Activated naive CD8-positive, alpha-beta T cell treated with anti-CD3 and anti-CD28 coated beads, Interleukin-2, amount 10 ng/mL, durations not matched to agents 7 days and 5 days (primary cell): ENCODE data around the gene MED28. TPM values are rescaled to one million over a fixed set of nuclear protein-coding genes. Genes with fewer than 3 reads are reported as not detected.
A peak's percentile ranks its signal among the peaks of the same experiment; 100 is the strongest.

Experiments
- ATAC-seq: fragments of 150-1000 bp; cut with Tn5 transposase; one replicate; pipeline ENCODE4 v1.10.0; 2021; ENCODE audit warnings: low read depth, moderate library complexity
- POLR2A ChIA-PET: fragments of 350-600 bp; sonication (Branson Sonifier 250); formaldehyde crosslinking; loops from one replicate; lab custom pipeline; 2021; ENCODE audit warnings: antibody characterized with exemption; lab: Charles Lee
- DNase-seq: peaks from one replicate; pipeline ENCODE4 v3.0.0; 2021
- H3K27ac Mint-ChIP-seq: one replicate; pipeline ENCODE4 v1.8.0; 2022; ENCODE audit warnings: mild to moderate bottlenecking, mixed read lengths
- H3K27me3 Mint-ChIP-seq: one replicate; pipeline ENCODE4 v1.8.0; 2022; ENCODE audit warnings: mild to moderate bottlenecking, moderate library complexity, mixed read lengths
- H3K36me3 Mint-ChIP-seq: one replicate; pipeline ENCODE4 v1.8.0; 2021; ENCODE audit warnings: mild to moderate bottlenecking, mixed read lengths
- H3K4me1 Mint-ChIP-seq: one replicate; pipeline ENCODE4 v1.8.0; 2021; ENCODE audit warnings: mixed read lengths
- H3K4me3 Mint-ChIP-seq: one replicate; pipeline ENCODE4 v1.8.0; 2022; ENCODE audit warnings: mild to moderate bottlenecking, moderate library complexity, mixed read lengths
- H3K9me3 Mint-ChIP-seq: one replicate; pipeline ENCODE4 v1.8.0; 2021; ENCODE audit warnings: mixed read lengths
- total RNA-seq, 2 experiments: library from RNA; stranded (reverse); gene quantifications; one replicate each; pipeline ENCODE4 v1.2.3, GENCODE V29; 2021

Gene MED28
- total RNA-seq, 2 experiments from 2014 or later: 62.2 to 65.8 TPM

DNA sequence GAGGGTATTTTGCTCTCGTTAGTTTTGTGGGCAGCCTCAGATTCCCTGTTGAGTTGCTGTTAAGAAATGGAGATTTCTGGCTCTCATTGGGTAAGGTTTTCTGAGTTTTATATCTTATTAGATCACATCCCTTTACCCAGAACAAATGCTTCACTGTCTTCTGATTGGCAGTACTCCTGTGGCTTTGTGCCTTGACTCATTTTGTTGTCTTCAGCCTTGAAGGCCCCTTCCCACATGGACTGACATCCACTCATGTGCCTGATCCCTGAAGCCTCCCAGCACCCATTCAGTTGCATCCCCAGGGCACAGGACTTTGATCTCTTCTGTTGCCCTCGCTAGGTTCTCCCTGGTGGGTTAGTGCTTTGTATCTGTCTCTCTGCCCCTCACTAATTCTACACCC lies 10.4 kb downstream of the MED28 start:
- Mint-ChIP-seq H3K36me3 (peaks cover 50% of the 10 kb centered on the region), H3K9me3 (no peaks in the 10 kb centered on the region), H3K4me3 (no peak overlapping the region), H3K27ac (no peak overlapping the region), H3K27me3 (no peaks in the 10 kb centered on the region), H3K4me1 (peaks cover 4% of the 10 kb centered on the region)
- no peak for ATAC-seq
- DNase-seq: no peak
- POLR2A ChIA-PET: no interaction called here

DNA sequence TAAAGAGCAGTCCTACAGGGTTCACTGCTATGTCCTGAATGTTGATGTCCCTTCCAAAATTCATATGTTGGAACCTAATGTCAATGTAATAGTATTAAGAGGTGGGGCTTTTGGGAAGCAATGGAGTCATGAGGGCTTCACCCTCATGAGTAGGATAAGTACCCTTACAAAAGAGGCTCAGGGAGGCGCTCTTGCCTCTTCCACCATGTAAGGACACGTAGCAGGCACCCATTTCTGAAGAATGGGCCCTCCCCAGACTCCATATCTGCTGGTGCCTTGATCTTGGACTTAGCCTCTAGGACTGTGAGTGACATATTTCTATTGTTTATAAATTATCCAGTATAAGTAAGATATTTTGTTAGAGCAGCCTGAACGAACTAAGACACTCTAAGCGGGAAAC lies 15.8 kb downstream of the MED28 start:
- Mint-ChIP-seq H3K9me3 (no peaks in the 10 kb centered on the region), H3K4me1 (peaks cover 6% of the 10 kb centered on the region), H3K4me3 (no peak overlapping the region), H3K27me3 (no peaks in the 10 kb centered on the region), H3K27ac (no peak overlapping the region), H3K36me3 (peaks cover 33% of the 10 kb centered on the region)
- DNase-seq (no peak), ATAC-seq (no peak)
- POLR2A ChIA-PET: no interaction called here

DNA sequence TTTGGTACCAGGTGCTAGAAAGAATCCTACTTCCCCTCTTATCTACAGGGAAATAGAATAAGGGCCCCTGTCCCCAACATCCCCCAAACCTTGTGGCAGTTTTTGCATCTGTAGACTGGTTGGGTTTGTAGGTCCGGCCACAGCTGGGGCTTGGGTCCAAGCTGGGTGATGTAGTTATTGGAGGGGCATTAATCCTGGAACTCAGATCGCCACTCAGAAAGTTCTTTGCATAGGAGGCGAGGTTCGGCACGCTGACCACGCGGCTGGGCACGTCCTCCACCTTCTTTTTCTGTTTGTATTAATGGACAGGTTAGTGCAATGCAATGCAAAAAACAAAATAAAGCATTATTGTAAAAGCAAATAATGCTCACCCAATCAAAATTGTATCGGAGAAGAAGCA lies 19.2 kb downstream of the MED28 start:
- H3K27me3 Mint-ChIP-seq: no peaks in the 10 kb centered on the region
- H3K9me3 Mint-ChIP-seq: no peaks in the 10 kb centered on the region
- POLR2A ChIA-PET: no interaction called here
- peaks cover 4% of the 10 kb centered on the region for H3K4me1 Mint-ChIP-seq
- no peak overlapping the region for H3K27ac Mint-ChIP-seq
- ATAC-seq (no peak), DNase-seq (no peak)
- no peak overlapping the region for H3K4me3 Mint-ChIP-seq
- H3K36me3 Mint-ChIP-seq: peaks cover 14% of the 10 kb centered on the region

DNA sequence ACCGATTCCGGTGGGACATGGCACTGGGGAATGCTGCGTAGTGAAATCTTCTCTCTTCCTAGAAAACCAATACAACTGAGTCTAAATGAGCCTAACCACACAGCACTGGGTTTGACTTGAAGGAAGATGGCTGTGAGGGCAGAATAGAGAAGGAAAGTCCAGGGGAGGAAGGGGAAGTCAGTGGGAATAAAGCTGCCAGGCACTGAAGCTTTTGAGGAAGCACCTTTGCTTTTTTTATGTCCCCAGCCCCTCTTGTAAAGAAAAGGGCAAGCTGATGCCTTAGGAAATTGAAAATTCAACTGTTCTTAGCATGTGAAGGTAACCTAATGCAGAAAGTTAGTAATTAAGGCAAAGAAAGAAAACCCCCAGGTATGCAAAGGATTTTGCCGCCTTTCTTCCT lies 20.6 kb downstream of the MED28 start:
- DNase-seq (no peak), ATAC-seq (no peak)
- no peak overlapping the region for H3K27ac Mint-ChIP-seq
- POLR2A ChIA-PET: no interaction called here
- no peaks in the 10 kb centered on the region for H3K9me3 Mint-ChIP-seq
- peaks cover 4% of the 10 kb centered on the region for H3K4me1 Mint-ChIP-seq
- H3K36me3 Mint-ChIP-seq: peaks cover 8% of the 10 kb centered on the region
- H3K4me3 Mint-ChIP-seq: no peak overlapping the region
- H3K27me3 Mint-ChIP-seq: no peaks in the 10 kb centered on the region

DNA sequence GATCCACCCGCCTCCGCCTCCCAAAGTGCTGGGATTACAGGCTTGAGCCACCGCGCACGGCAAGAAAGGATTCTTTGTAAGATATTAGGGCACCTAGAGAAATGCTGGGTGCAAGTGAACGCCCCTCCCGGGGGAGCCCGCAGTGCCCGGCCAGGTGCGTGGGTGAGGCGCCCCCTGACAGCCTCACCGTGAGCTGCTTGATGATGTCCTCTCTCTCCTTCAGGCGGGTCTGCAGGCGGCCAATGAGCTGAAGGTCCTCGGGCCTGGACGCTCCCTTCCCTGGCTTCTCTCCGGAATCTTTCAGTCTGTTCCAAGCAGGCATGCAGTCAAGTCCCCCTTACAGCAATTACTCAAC lies 21.9 kb downstream of the MED28 start:
- no peaks in the 10 kb centered on the region for H3K27me3 Mint-ChIP-seq
- ATAC-seq: no peak
- H3K9me3 Mint-ChIP-seq: no peaks in the 10 kb centered on the region
- no peaks in the 10 kb centered on the region for H3K4me1 Mint-ChIP-seq
- no peak overlapping the region for H3K4me3 Mint-ChIP-seq
- H3K36me3 Mint-ChIP-seq: peaks cover 6% of the 10 kb centered on the region
- POLR2A ChIA-PET: interaction anchor here (0.6 to 0.8 kb wide), 3 partner anchors 22 to 87 kb away, joined by 3 to 6 read pairs (median 3); partner anchors contain the start of gene MED28
- no peak overlapping the region for H3K27ac Mint-ChIP-seq
- no peak for DNase-seq

DNA sequence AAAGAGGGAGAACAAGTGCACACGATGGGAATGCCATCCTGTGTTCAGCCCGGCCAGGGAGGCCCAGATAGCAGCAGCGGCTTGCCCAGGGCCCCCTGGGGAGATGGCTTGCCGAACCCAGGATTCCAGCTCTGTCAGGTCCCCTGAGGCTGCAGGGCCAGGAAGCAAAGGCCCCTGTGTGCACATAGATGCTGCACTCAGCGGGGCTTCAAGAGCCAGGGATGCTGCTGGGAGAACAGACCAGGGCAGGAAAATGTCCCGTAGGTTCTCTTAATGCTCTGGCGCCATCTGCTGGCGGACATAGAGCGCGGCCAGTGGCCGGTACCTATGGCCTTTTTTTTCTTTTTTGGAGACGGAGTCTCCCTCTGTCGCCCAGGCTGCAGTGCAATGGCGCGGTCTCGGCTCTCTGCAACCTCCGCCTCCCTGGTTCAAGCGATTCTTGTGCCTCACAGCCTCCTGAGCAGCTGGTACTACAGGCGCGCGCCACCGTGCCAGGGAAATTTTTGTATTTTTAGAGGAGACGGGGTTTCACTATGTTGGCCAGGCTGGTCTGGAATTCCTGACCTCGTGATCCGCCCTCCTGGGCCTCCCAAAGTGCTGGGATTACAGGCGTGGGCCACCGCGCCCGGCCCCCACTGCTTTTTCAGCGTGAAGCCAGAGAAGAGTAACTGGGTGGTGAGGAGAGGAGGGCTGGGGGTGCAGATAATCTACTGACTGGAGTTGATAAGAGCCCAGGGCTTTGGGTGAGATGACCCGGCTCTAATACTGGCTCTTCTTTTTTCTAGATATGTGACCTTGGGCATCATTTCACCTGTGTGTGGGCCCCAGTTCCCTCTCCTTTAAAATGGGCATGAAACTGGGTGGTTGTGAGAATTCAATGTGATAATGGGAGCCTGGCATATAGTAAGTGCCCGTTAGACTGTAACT lies 22.5 kb downstream of the MED28 start:
- Mint-ChIP-seq H3K4me1 (no peaks in the 10 kb centered on the region), H3K27ac (no peak overlapping the region), H3K9me3 (no peaks in the 10 kb centered on the region), H3K36me3 (peaks cover 6% of the 10 kb centered on the region), H3K4me3 (no peak overlapping the region), H3K27me3 (no peaks in the 10 kb centered on the region)
- peak; percentile 80 for ATAC-seq
- POLR2A ChIA-PET: interaction anchor here (0.6 to 0.8 kb wide), 3 partner anchors 22 to 88 kb away, joined by 3 to 6 read pairs (median 3); partner anchors contain the start of gene MED28
- DNase-seq: peak; percentile 81

DNA sequence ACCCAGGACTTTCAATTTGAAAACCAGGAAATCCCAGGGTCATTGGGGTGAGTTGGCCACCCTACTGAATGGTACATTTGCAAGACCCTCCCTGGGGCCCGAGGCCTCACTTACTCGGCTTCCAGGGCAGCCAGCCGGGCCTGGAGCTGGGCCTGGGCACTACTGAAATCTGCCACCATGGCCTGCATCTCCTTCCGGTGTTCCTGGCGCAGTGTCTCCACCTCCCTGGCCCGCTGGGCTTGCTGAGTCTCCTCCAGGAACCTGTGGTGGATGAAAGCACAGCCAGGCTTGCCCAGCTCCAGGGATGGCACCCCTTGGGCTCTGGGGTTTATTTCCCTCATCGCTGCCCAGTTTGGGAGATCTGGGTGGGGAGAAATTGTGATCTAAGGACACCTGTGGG lies 24.7 kb downstream of the MED28 start:
- POLR2A ChIA-PET: no interaction called here
- Mint-ChIP-seq H3K4me3 (no peak overlapping the region), H3K27ac (no peak overlapping the region), H3K36me3 (peaks cover 10% of the 10 kb centered on the region), H3K27me3 (no peaks in the 10 kb centered on the region), H3K4me1 (no peaks in the 10 kb centered on the region), H3K9me3 (no peaks in the 10 kb centered on the region)
- DNase-seq: no peak
- ATAC-seq: no peak

DNA sequence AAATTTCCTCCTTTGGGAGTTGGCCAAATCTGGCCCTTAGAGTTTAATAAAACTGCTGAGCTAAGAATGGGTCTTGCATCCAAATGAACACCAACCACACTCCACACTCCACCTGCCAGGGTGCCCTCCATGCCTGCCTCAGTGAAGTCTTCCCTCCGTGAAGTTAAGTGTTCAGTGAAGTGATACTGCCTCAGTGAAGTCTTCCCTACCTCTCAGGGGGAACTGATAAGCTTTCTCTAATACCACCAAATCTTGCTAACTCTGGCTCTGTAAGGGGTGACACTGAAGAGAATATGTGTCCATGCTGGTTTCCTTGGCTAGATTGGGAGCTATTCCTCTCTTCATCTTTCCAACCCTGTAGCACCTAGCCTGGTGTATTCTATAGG lies 27.9 kb downstream of the MED28 start:
- peaks cover 7% of the 10 kb centered on the region for H3K36me3 Mint-ChIP-seq
- DNase-seq (no peak), ATAC-seq (no peak)
- no peaks in the 10 kb centered on the region for H3K27me3 Mint-ChIP-seq
- no peak overlapping the region for H3K27ac Mint-ChIP-seq
- no peaks in the 10 kb centered on the region for H3K4me1 Mint-ChIP-seq
- no peaks in the 10 kb centered on the region for H3K9me3 Mint-ChIP-seq
- POLR2A ChIA-PET: no interaction called here
- no peak overlapping the region for H3K4me3 Mint-ChIP-seq

DNA sequence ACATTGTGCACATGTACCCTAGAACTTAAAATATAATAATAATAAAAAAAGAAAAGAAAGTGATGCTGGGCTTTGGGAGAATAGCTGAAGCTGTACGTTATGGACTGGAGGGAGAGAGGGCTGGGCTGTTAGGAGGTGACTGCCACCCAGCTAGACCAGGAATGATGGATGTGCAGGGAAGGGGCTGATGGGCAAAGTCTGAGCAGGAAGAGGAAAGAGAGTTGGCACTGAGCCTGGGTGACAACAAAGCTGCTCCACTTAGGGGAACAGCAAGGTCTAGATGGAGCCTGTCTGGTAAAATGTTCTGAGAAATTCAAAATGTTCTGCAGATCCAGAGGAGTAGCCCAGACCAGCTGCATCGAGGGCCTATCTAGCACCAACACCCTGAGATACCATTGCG lies 32.3 kb downstream of the MED28 start:
- no peaks in the 10 kb centered on the region for H3K9me3 Mint-ChIP-seq
- no peak overlapping the region for H3K4me3 Mint-ChIP-seq
- H3K36me3 Mint-ChIP-seq: peaks cover 7% of the 10 kb centered on the region
- POLR2A ChIA-PET: no interaction called here
- no peak overlapping the region for H3K27ac Mint-ChIP-seq
- H3K27me3 Mint-ChIP-seq: peaks cover 8% of the 10 kb centered on the region
- H3K4me1 Mint-ChIP-seq: peaks cover 10% of the 10 kb centered on the region
- ATAC-seq: no peak
- no peak for DNase-seq

DNA sequence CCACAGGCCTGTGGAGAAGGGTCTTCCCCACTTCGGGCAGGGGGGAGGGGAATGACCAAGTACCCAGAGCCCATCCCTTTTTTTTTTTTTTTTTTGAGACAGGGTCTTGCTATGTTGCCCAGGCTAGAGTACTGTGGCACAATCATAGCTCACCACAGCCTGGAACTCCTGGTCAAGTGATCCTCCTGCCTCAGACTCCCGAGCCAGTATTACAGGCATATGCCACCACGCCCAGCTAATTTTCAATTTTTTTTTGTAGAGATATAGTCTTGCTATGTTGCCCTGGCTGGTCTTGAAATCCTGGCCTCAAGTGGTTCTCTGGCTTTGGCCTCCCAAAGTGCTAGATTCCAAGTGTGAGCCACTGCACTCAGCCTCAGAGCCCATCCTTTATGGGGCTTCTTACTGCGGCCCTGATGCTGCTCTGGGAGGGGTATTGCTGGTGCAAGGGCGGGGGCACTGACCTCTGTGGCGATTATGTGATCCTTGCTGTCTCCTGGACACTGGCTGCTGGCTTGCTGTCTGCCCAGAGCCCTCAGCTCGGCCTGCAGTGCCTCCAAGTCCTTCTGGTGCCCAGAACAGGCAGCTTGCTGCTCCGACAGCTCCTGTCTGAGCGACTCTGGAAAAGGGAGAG lies 32.9 kb downstream of the MED28 start:
- Mint-ChIP-seq H3K4me1 (peaks cover 12% of the 10 kb centered on the region), H3K9me3 (no peaks in the 10 kb centered on the region), H3K27ac (no peak overlapping the region), H3K36me3 (peaks cover 7% of the 10 kb centered on the region), H3K27me3 (peaks cover 8% of the 10 kb centered on the region), H3K4me3 (no peak overlapping the region)
- DNase-seq (no peak), ATAC-seq (no peak)
- POLR2A ChIA-PET: no interaction called here

DNA sequence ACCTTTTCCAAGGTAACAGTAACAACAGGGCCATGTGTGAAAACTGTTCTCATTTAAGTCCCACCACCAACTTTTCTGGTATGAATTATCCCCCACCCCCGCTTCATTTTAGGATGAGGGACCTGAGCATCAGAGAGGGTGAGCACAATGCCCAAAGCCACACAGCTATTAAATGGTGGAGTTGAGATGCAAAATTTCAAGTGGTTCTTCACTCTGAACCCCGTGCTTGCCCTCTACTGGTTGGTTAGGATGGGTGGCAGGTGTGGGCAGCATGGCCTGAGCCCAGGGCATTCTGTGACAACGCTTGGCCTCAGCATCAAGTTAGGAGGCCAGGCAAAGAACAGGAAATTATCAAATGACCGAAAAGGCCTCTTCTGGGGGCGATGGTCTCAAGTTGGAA lies 33.5 kb downstream of the MED28 start:
- peaks cover 12% of the 10 kb centered on the region for H3K4me1 Mint-ChIP-seq
- ATAC-seq (no peak), DNase-seq (no peak)
- no peak overlapping the region for H3K27ac Mint-ChIP-seq
- no peak overlapping the region for H3K4me3 Mint-ChIP-seq
- POLR2A ChIA-PET: no interaction called here
- peaks cover 3% of the 10 kb centered on the region for H3K36me3 Mint-ChIP-seq
- no peaks in the 10 kb centered on the region for H3K9me3 Mint-ChIP-seq
- H3K27me3 Mint-ChIP-seq: peaks cover 8% of the 10 kb centered on the region

DNA sequence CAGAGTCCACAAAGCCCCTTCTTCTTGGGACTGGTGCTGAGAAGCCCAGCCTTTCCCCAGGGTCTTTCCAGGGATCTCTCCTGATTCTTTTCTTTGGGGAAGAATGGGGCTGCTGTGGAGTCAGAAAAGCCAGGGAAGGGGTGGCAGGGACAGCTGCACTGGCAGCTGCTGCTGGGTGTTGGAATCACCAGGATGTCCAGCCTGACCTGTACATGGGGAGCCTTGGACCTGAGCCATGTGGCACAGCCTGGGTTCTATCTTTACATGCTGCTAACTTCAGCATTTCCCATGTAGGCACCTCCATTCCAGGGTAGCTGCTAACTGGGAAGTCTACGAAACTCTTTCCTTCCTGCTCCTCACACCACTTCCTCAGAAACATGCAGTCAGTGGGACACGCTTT lies 36.0 kb downstream of the MED28 start:
- Mint-ChIP-seq H3K36me3 (no peaks in the 10 kb centered on the region), H3K9me3 (no peaks in the 10 kb centered on the region), H3K27me3 (peaks cover 10% of the 10 kb centered on the region), H3K4me1 (peaks cover 12% of the 10 kb centered on the region), H3K4me3 (no peak overlapping the region), H3K27ac (no peak overlapping the region)
- POLR2A ChIA-PET: no interaction called here
- ATAC-seq (no peak), DNase-seq (no peak)

DNA sequence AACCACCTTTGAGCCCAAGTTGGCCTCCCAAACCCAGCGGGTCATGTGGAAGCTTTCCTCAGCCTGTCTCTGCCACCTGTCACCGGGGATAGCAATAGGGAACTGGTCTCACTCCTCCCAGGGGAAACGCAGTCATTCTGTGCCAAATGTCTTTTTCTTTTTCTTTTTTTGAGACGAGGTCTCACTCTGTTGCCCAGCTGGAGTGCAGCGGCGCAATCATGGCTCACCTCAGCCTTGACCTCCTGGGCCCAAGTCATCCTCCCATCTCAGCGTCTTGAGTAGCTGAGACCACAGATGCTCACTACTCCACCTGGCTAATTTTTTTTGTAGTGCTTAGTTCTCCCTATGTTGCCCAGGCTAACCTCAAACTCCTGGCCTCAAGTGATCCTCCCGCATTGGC lies 40.3 kb downstream of the MED28 start:
- H3K27me3 Mint-ChIP-seq: peaks cover 21% of the 10 kb centered on the region
- H3K4me1 Mint-ChIP-seq: peaks cover 11% of the 10 kb centered on the region
- POLR2A ChIA-PET: no interaction called here
- no peaks in the 10 kb centered on the region for H3K36me3 Mint-ChIP-seq
- H3K27ac Mint-ChIP-seq: no peak overlapping the region
- H3K4me3 Mint-ChIP-seq: no peak overlapping the region
- H3K9me3 Mint-ChIP-seq: no peaks in the 10 kb centered on the region
- ATAC-seq (no peak), DNase-seq (no peak)

DNA sequence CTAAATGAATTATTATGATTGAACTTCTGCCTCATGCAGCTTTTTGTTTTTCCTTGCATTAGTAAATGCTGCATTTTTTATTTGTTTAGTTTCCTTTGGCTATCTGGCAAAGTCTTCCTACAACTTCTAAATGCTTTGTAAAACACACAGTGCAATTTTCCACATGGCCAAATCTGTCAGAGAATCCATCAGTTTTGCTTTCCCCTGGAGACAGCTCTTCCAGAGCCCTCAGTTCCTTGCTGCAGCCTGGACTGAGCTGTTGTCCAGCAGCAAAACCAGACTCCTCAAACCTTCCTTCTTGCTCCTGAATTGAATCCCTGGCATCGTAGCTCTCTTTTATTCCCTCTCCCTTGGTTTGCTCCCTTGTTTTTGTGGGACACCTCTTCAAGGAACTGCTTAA lies 42.6 kb downstream of the MED28 start:
- POLR2A ChIA-PET: no interaction called here
- Mint-ChIP-seq H3K4me3 (no peak overlapping the region), H3K36me3 (no peaks in the 10 kb centered on the region)

More for the DNA sequence above, 42.6 kb downstream of the MED28 start:
- Mint-ChIP-seq H3K27me3 (peaks cover 17% of the 10 kb centered on the region), H3K9me3 (no peaks in the 10 kb centered on the region), H3K27ac (no peak overlapping the region), H3K4me1 (no peaks in the 10 kb centered on the region)
- ATAC-seq (no peak), DNase-seq (no peak)
